ENCODE results near the gene TARDBP. TPM values are rescaled to one million over a fixed set of nuclear protein-coding genes. Genes with fewer than 3 reads are reported as not detected.

TARDBP gene
- total RNA-seq, 1 experiment from 2014 or later: 155 TPM

DNA sequence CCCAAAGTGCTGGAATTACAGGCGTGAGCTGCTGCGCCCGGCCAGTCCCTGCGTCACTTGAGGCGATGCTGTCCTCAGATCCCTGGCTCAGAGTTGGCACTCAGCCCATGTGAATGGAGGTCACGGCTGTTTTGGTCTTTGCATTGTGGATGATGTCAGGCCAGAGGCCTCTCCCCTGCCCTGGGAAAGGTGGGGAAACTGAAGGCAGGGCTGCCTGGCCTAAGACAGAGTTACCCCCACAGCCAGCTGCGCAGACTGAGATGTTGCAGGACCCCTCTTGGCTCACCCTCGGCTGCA lies 33.8 kb downstream of the TARDBP start:
- Histone ChIP-seq H4K20me1 (ENCODE audit: insufficient read depth) (no peaks in the 10 kb centered on the region), H3K4me2 (ENCODE audit: low read length) (no peak overlapping the region), H3K27ac (ENCODE audit: low read depth, low read length) (no peak overlapping the region), H3K9me3 (ENCODE audit: control insufficient read depth in 1 of 2, insufficient read depth in 1 of 2, low read depth in 1 of 2, low read length in 2 of 2) (no peaks in the 10 kb centered on the region), H3K27me3 (ENCODE audit: insufficient read depth, low read length) (no peaks in the 10 kb centered on the region), H3K36me3 (ENCODE audit: control insufficient read depth in 1 of 2, insufficient read depth in 2 of 2, low read length in 2 of 2) (no peaks in the 10 kb centered on the region), H3K4me1 (ENCODE audit: control insufficient read depth in 1 of 2, insufficient read depth in 2 of 2, low read length in 2 of 2) (no peaks in the 10 kb centered on the region), H3K4me3 (replicated peaks in 1 of 2; ENCODE audit: low read depth in 1 of 2, low read length in 2 of 2) (no peak overlapping the region), H3K9me2 (ENCODE audit: insufficient read depth) (no peaks in the 10 kb centered on the region), H3K79me2 (ENCODE audit: insufficient read depth, low read length) (no peaks in the 10 kb centered on the region), H2AFZ (ENCODE audit: low read depth, low read length, poor library complexity, severe bottlenecking) (no peak overlapping the region), H3K9ac (ENCODE audit: low read length) (no peak overlapping the region)
- ChIA-PET RAD21 (ENCODE audit: low non-redundant PET in 1 of 2, low total read pairs in 2 of 2, uncharacterized antibody in 2 of 2, unreplicated experiment in 2 of 2) (no interaction called here), POLR2A (no interaction called here), CTCF (interaction anchor here (1.4 kb wide), 1 partner anchor 9 kb away, joined by 5 read pairs; no protein-coding TSS in a partner anchor)
- DNase-seq (ENCODE audit: low read depth, low spot score) (no peak), ATAC-seq (no peak)
- intact Hi-C loops (cut with micrococcal nuclease): no loop called here
- no peak for TF ChIP-seq ZNF274 (IDR thresholded peaks at IDR 0.05; ENCODE audit: low read depth, low read length)
- TF ChIP-seq, protein P1, sequence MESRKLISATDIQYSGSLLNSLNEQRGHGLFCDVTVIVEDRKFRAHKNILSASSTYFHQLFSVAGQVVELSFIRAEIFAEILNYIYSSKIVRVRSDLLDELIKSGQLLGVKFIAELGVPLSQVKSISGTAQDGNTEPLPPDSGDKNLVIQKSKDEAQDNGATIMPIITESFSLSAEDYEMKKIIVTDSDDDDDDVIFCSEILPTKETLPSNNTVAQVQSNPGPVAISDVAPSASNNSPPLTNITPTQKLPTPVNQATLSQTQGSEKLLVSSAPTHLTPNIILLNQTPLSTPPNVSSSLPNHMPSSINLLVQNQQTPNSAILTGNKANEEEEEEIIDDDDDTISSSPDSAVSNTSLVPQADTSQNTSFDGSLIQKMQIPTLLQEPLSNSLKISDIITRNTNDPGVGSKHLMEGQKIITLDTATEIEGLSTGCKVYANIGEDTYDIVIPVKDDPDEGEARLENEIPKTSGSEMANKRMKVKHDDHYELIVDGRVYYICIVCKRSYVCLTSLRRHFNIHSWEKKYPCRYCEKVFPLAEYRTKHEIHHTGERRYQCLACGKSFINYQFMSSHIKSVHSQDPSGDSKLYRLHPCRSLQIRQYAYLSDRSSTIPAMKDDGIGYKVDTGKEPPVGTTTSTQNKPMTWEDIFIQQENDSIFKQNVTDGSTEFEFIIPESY (IDR thresholded peaks at IDR 0.05; ENCODE audit: extremely low read depth, insufficient replicate concordance, low read length): no peak
- no peak for TF ChIP-seq POLR2A (IDR thresholded peaks at IDR 0.05; ENCODE audit: borderline replicate concordance, extremely low read depth, insufficient read depth, insufficient read length)
- no peak for TF ChIP-seq SIN3A (IDR thresholded peaks at IDR 0.05; ENCODE audit: low read depth)
- TF ChIP-seq, protein P2, sequence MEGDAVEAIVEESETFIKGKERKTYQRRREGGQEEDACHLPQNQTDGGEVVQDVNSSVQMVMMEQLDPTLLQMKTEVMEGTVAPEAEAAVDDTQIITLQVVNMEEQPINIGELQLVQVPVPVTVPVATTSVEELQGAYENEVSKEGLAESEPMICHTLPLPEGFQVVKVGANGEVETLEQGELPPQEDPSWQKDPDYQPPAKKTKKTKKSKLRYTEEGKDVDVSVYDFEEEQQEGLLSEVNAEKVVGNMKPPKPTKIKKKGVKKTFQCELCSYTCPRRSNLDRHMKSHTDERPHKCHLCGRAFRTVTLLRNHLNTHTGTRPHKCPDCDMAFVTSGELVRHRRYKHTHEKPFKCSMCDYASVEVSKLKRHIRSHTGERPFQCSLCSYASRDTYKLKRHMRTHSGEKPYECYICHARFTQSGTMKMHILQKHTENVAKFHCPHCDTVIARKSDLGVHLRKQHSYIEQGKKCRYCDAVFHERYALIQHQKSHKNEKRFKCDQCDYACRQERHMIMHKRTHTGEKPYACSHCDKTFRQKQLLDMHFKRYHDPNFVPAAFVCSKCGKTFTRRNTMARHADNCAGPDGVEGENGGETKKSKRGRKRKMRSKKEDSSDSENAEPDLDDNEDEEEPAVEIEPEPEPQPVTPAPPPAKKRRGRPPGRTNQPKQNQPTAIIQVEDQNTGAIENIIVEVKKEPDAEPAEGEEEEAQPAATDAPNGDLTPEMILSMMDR (IDR thresholded peaks at IDR 0.05 in 2 of 3, conservative IDR thresholded peaks at IDR 0.05 in 1 of 3; ENCODE audit: borderline replicate concordance in 1 of 3, insufficient read depth in 1 of 3, low read depth in 2 of 3, low read length in 2 of 3): no peak
- TF ChIP-seq, protein P3, sequence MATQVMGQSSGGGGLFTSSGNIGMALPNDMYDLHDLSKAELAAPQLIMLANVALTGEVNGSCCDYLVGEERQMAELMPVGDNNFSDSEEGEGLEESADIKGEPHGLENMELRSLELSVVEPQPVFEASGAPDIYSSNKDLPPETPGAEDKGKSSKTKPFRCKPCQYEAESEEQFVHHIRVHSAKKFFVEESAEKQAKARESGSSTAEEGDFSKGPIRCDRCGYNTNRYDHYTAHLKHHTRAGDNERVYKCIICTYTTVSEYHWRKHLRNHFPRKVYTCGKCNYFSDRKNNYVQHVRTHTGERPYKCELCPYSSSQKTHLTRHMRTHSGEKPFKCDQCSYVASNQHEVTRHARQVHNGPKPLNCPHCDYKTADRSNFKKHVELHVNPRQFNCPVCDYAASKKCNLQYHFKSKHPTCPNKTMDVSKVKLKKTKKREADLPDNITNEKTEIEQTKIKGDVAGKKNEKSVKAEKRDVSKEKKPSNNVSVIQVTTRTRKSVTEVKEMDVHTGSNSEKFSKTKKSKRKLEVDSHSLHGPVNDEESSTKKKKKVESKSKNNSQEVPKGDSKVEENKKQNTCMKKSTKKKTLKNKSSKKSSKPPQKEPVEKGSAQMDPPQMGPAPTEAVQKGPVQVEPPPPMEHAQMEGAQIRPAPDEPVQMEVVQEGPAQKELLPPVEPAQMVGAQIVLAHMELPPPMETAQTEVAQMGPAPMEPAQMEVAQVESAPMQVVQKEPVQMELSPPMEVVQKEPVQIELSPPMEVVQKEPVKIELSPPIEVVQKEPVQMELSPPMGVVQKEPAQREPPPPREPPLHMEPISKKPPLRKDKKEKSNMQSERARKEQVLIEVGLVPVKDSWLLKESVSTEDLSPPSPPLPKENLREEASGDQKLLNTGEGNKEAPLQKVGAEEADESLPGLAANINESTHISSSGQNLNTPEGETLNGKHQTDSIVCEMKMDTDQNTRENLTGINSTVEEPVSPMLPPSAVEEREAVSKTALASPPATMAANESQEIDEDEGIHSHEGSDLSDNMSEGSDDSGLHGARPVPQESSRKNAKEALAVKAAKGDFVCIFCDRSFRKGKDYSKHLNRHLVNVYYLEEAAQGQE (IDR thresholded peaks at IDR 0.05; ENCODE audit: low read depth): no peak
- TF ChIP-seq EGR1 (IDR thresholded peaks at IDR 0.05; ENCODE audit: low read depth): no peak
- no peak for TF ChIP-seq TCF7L2 (IDR thresholded peaks at IDR 0.05; ENCODE audit: borderline replicate concordance, extremely low read depth, insufficient read depth, insufficient read length)
- TF ChIP-seq EZH2 (IDR thresholded peaks at IDR 0.05): no peak
- no TSS peak for BruUV-seq (replicated peaks)

Measured in HCT116 (cell line).